Fibroblast of the conjunctiva (primary cell): ENCODE results near the gene IGSF6.
"Not testable (repeated sequence)": the region's sequence is repeated elsewhere in the genome, so short reads cannot be mapped to it uniquely, and the experiment has no call there.

ENCODE experiments used
- DNase-seq: peaks from one replicate; pipeline ENCODE4 v3.0.0-alpha.2; 2010; ENCODE audit warnings: low read depth

IGSF6 gene

GRCh38 chr16:21652453-21652852 lies at the start of gene IGSF6:
Gene IGSF6, minus strand, starts transcription at chr16:21652608. Its CDS starts 10 bp downstream, at chr16:21652598.
- DNase-seq: no peak

- no peak for DNase-seq
Observed at GRCh38 chr16:21701271-21701670, 48.9 kb upstream of the IGSF6 start.

GRCh38 chr16:21698169-21699032 lies 46.0 kb upstream of the IGSF6 start:
- DNase-seq: no peak

GRCh38 chr16:21697032-21697431 lies 44.6 kb upstream of the IGSF6 start:
- DNase-seq: no peak

- DNase-seq: no peak
Observed at GRCh38 chr16:21694609-21695008, 42.2 kb upstream of the IGSF6 start.

- not testable (repeated sequence) for DNase-seq
Observed at GRCh38 chr16:21690967-21691366, 38.6 kb upstream of the IGSF6 start.

- DNase-seq: no peak
Observed at GRCh38 chr16:21689107-21689506, 36.7 kb upstream of the IGSF6 start.

GRCh38 chr16:21685034-21685455 lies 32.6 kb upstream of the IGSF6 start:
- no peak for DNase-seq

GRCh38 chr16:21684199-21684598 lies 31.8 kb upstream of the IGSF6 start:
- no peak for DNase-seq

- no peak for DNase-seq
Observed at GRCh38 chr16:21683184-21683583, 30.8 kb upstream of the IGSF6 start.

GRCh38 chr16:21680714-21681113 lies 28.3 kb upstream of the IGSF6 start:
- not testable (repeated sequence) for DNase-seq

- not testable (repeated sequence) for DNase-seq
Observed at GRCh38 chr16:21674456-21674855, 22.0 kb upstream of the IGSF6 start.

- DNase-seq: no peak
Observed at GRCh38 chr16:21673469-21673868, 21.1 kb upstream of the IGSF6 start.

GRCh38 chr16:21667575-21667974 lies 15.2 kb upstream of the IGSF6 start:
- DNase-seq: no peak

GRCh38 chr16:21666772-21667171 lies 14.4 kb upstream of the IGSF6 start:
- no peak for DNase-seq

GRCh38 chr16:21664801-21665492 lies 12.5 kb upstream of the IGSF6 start:
- no peak for DNase-seq

- no peak for DNase-seq
Observed at GRCh38 chr16:21663889-21664647, 11.7 kb upstream of the IGSF6 start, which contains the start of gene OTOA. Gene OTOA, plus strand, starts transcription at chr16:21663968. Its CDS starts 14,547 bp downstream, at chr16:21678515.

GRCh38 chr16:21659124-21659523 lies 6.7 kb upstream of the IGSF6 start:
- DNase-seq: no peak

- DNase-seq: peak; percentile 50
Observed at GRCh38 chr16:21656795-21657768, 4.7 kb upstream of the IGSF6 start.

GRCh38 chr16:21654881-21655280 lies 2.5 kb upstream of the IGSF6 start:
- DNase-seq: no peak

GRCh38 chr16:21654466-21654865 lies 2.1 kb upstream of the IGSF6 start:
- DNase-seq: no peak
